Mesenchymal stem cell (in vitro differentiated cells and primary cell): ENCODE results near the gene AGPS.

Experiments used
- DNase-seq: peaks from one replicate; pipeline ENCODE4 v3.0.0-alpha.2; 2013
- H2AFZ ChIP-seq: one replicate; pipeline ENCODE4 v1.6.1; 2013; ENCODE audit warnings: low read depth, mild to moderate bottlenecking, control low read depth, inconsistent platforms, low read length, moderate library complexity
- H2AK5ac ChIP-seq: 2 replicates; pipeline ENCODE4 v1.6.1; 2013; ENCODE audit warnings: low read length, moderate library complexity, mild to moderate bottlenecking, inconsistent platforms; ENCODE audit not compliant: severe bottlenecking
- H2BK120ac ChIP-seq: one replicate; pipeline ENCODE4 v1.6.1; 2013; ENCODE audit warnings: low read depth, mild to moderate bottlenecking, inconsistent platforms, low read length, moderate library complexity
- H2BK12ac ChIP-seq, 2 experiments: one replicate each; pipeline ENCODE4 v1.6.1; 2013; ENCODE audit warnings: inconsistent platforms in 2 of 2, low read length in 2 of 2, mild to moderate bottlenecking in 2 of 2, moderate library complexity in 2 of 2, control low read depth in 1 of 2
- H2BK15ac ChIP-seq: one replicate; pipeline ENCODE4 v1.6.1; 2013; ENCODE audit warnings: mild to moderate bottlenecking, low read depth, inconsistent platforms; ENCODE audit not compliant: poor library complexity, severe bottlenecking
- H2BK5ac ChIP-seq: 2 replicates; pipeline ENCODE4 v1.6.1; 2013; ENCODE audit warnings: low read depth, mild to moderate bottlenecking, low read length, control low read depth, inconsistent platforms; ENCODE audit not compliant: poor library complexity, severe bottlenecking
- H3K14ac ChIP-seq, 2 experiments: one replicate each; pipeline ENCODE4 v1.6.1; 2013; ENCODE audit warnings: inconsistent platforms in 2 of 2, low read length in 2 of 2, control low read depth in 1 of 2, mild to moderate bottlenecking in 1 of 2, moderate library complexity in 1 of 2
- H3K18ac ChIP-seq, 2 experiments: one replicate each; pipeline ENCODE4 v1.6.1; 2013; ENCODE audit warnings: inconsistent platforms in 2 of 2, low read length in 2 of 2, control low read depth in 1 of 2, low read depth in 1 of 2, mild to moderate bottlenecking in 1 of 2
- H3K23ac ChIP-seq, 2 experiments: one replicate each; pipeline ENCODE4 v1.6.1; 2013; ENCODE audit warnings: inconsistent platforms in 2 of 2, low read length in 2 of 2, mild to moderate bottlenecking in 2 of 2, moderate library complexity in 2 of 2, control low read depth in 1 of 2
- H3K27ac ChIP-seq: 2 replicates; pipeline ENCODE4 v1.5.1; 2013; ENCODE audit warnings: mild to moderate bottlenecking, moderate library complexity, low read length, control low read depth, inconsistent platforms; ENCODE audit not compliant: poor library complexity, severe bottlenecking
- H3K27me3 ChIP-seq, 2 experiments: 2 replicates each; pipeline versions ENCODE4 v1.6.1 to v1.7.0; 2013; ENCODE audit warnings: low read length in 2 of 2, mild to moderate bottlenecking in 2 of 2, moderate library complexity in 2 of 2, control low read depth in 1 of 2, inconsistent platforms in 1 of 2; ENCODE audit not compliant: control insufficient read depth in 1 of 2, insufficient read depth in 1 of 2
- H3K36me3 ChIP-seq, 2 experiments: 2 replicates each; pipeline versions ENCODE4 v1.6.1 to v1.7.0; 2013; ENCODE audit warnings: low read length in 2 of 2, control low read depth in 1 of 2, inconsistent platforms in 1 of 2, low read depth in 1 of 2, mild to moderate bottlenecking in 1 of 2; ENCODE audit not compliant: insufficient read depth in 2 of 2, control insufficient read depth in 1 of 2
- H3K4ac ChIP-seq, 2 experiments: one replicate each; pipeline ENCODE4 v1.6.1; 2013; ENCODE audit warnings: inconsistent platforms in 2 of 2, low read length in 2 of 2, mild to moderate bottlenecking in 2 of 2, moderate library complexity in 2 of 2, control low read depth in 1 of 2, low read depth in 1 of 2
- H3K4me1 ChIP-seq: 2 replicates; pipeline ENCODE4 v1.6.1; 2013; ENCODE audit warnings: low read depth, low read length, control low read depth; ENCODE audit not compliant: control insufficient read depth, insufficient read depth
- H3K4me2 ChIP-seq: 2 replicates; pipeline ENCODE4 v1.6.1; 2013; ENCODE audit warnings: low read length, mild to moderate bottlenecking, inconsistent platforms; ENCODE audit not compliant: poor library complexity, severe bottlenecking
- H3K4me3 ChIP-seq, 2 experiments: 2 replicates each; pipeline versions ENCODE4 v1.5.1 to v1.7.0; 2013; ENCODE audit warnings: low read length in 2 of 2, mild to moderate bottlenecking in 2 of 2, control low read depth in 1 of 2, low read depth in 1 of 2; ENCODE audit not compliant: insufficient read depth in 1 of 2
- H3K79me1 ChIP-seq: replicated peaks from 2 replicates; pipeline ENCODE4 v1.6.1; 2013; ENCODE audit warnings: mild to moderate bottlenecking, control low read depth, low read length, inconsistent platforms; ENCODE audit not compliant: poor library complexity, severe bottlenecking
- H3K9ac ChIP-seq: 2 replicates; pipeline ENCODE4 v1.7.0; 2013; ENCODE audit warnings: mild to moderate bottlenecking, low read length, moderate library complexity
- H3K9me3 ChIP-seq: 2 replicates; pipeline ENCODE4 v1.7.0; 2013; ENCODE audit warnings: mild to moderate bottlenecking, low read length; ENCODE audit not compliant: control insufficient read depth
- H4K8ac ChIP-seq: one replicate; pipeline ENCODE4 v1.6.1; 2013; ENCODE audit warnings: inconsistent platforms, mild to moderate bottlenecking, low read length, moderate library complexity
- H4K91ac ChIP-seq: one replicate; pipeline ENCODE4 v1.6.1; 2013; ENCODE audit warnings: mild to moderate bottlenecking, low read length, inconsistent platforms
- WGBS: methylation state at CpG from one replicate; pipeline ENCODE4 v1.1.7; 2013; ENCODE audit warnings: mixed read lengths; 5-methylcytosine and 5-hydroxymethylcytosine counted together

The AGPS gene

GRCh38 chr2:177355874-177356273, 36.7 kb upstream of the AGPS start:
- H2AFZ ChIP-seq, result no peak overlapping the region
- no peak overlapping the region for H2BK120ac ChIP-seq
- H2BK15ac ChIP-seq, result no peak overlapping the region
- no peak overlapping the region for H2BK5ac ChIP-seq
- no peaks in the 10 kb centered on the region for H3K27me3 ChIP-seq
- H3K4me3 ChIP-seq, result no peak overlapping the region
- no peaks in the 10 kb centered on the region for H3K4me1 ChIP-seq
- H3K79me1 ChIP-seq, result no peaks in the 10 kb centered on the region
- no peak overlapping the region for H3K4ac ChIP-seq
- no peak overlapping the region for H3K27ac ChIP-seq
- peak overlapping the region; percentile 25 for H3K9ac ChIP-seq
- no peaks in the 10 kb centered on the region for H3K9me3 ChIP-seq
- no peak overlapping the region for H4K8ac ChIP-seq
- no peak overlapping the region for H2AK5ac ChIP-seq
- H3K18ac ChIP-seq, result no peak overlapping the region
- H3K14ac ChIP-seq, result no peak overlapping the region
- no peak overlapping the region for H3K4me2 ChIP-seq
- H3K36me3 ChIP-seq, result no peaks in the 10 kb centered on the region
- H3K23ac ChIP-seq, result no peak overlapping the region
- 92% methylated on average over 2 of the region's 2 CpGs for WGBS
- no peak overlapping the region for H2BK12ac ChIP-seq
- DNase-seq, result peak; percentile 12
- H4K91ac ChIP-seq, result no peak overlapping the region

GRCh38 chr2:177359836-177360595, 32.6 kb upstream of the AGPS start:
- Histone ChIP-seq H3K4me1 (no peaks in the 10 kb centered on the region), H3K27me3 (no peaks in the 10 kb centered on the region), H4K8ac (no peak overlapping the region), H3K9me3 (no peaks in the 10 kb centered on the region), H3K23ac (no peak overlapping the region), H2BK120ac (no peak overlapping the region), H3K9ac (no peak overlapping the region), H3K79me1 (peaks cover 1% of the 10 kb centered on the region), H3K36me3 (no peaks in the 10 kb centered on the region), H2BK12ac (no peak overlapping the region), H3K4me3 (no peak overlapping the region), H3K4ac (no peak overlapping the region), H2BK15ac (no peak overlapping the region), H2BK5ac (no peak overlapping the region), H4K91ac (no peak overlapping the region), H3K18ac (no peak overlapping the region), H3K4me2 (no peak overlapping the region), H2AFZ (no peak overlapping the region), H2AK5ac (no peak overlapping the region), H3K27ac (no peak overlapping the region), H3K14ac (no peak overlapping the region)
- WGBS, result 85% methylated on average over 1 of the region's 3 CpGs
- DNase-seq, result no peak

- H4K91ac ChIP-seq, result no peak overlapping the region
- no peak overlapping the region for H3K4ac ChIP-seq
- no peak overlapping the region for H3K27ac ChIP-seq
- no peak overlapping the region for H2AFZ ChIP-seq
- no peak for DNase-seq
- no peak overlapping the region for H2BK15ac ChIP-seq
- WGBS, result 97% methylated on average over 3 of the region's 3 CpGs
- no peak overlapping the region for H3K18ac ChIP-seq
- peaks cover 1% of the 10 kb centered on the region for H3K79me1 ChIP-seq
- no peak overlapping the region for H3K4me3 ChIP-seq
- H2BK12ac ChIP-seq, result no peak overlapping the region
- H3K9me3 ChIP-seq, result no peaks in the 10 kb centered on the region
- no peaks in the 10 kb centered on the region for H3K27me3 ChIP-seq
- H2BK5ac ChIP-seq, result no peak overlapping the region
- H2AK5ac ChIP-seq, result no peak overlapping the region
- no peak overlapping the region for H3K23ac ChIP-seq
- H3K4me2 ChIP-seq, result no peak overlapping the region
- no peak overlapping the region for H2BK120ac ChIP-seq
- no peak overlapping the region for H3K9ac ChIP-seq
- no peaks in the 10 kb centered on the region for H3K36me3 ChIP-seq
- no peak overlapping the region for H4K8ac ChIP-seq
- no peaks in the 10 kb centered on the region for H3K4me1 ChIP-seq
- no peak overlapping the region for H3K14ac ChIP-seq
Measured at GRCh38 chr2:177362499-177362898, 30.1 kb upstream of the AGPS start.

GRCh38 chr2:177363332-177363731, 29.2 kb upstream of the AGPS start:
- Histone ChIP-seq H3K4me3 (no peak overlapping the region), H3K4me2 (no peak overlapping the region), H2BK5ac (no peak overlapping the region), H2BK120ac (no peak overlapping the region), H3K27me3 (no peaks in the 10 kb centered on the region), H3K18ac (no peak overlapping the region), H3K14ac (no peak overlapping the region), H3K9ac (no peak overlapping the region), H4K91ac (no peak overlapping the region), H4K8ac (no peak overlapping the region), H3K9me3 (no peaks in the 10 kb centered on the region), H3K27ac (no peak overlapping the region), H2BK15ac (no peak overlapping the region), H3K4ac (no peak overlapping the region), H3K79me1 (peaks cover 1% of the 10 kb centered on the region), H3K23ac (no peak overlapping the region), H3K36me3 (no peaks in the 10 kb centered on the region), H2AK5ac (no peak overlapping the region), H2BK12ac (no peak overlapping the region), H3K4me1 (no peaks in the 10 kb centered on the region), H2AFZ (no peak overlapping the region)
- no peak for DNase-seq
- 90% methylated on average over 6 of the region's 7 CpGs for WGBS
